ENCODE data around the gene DAB1. TPM values are rescaled to one million over a fixed set of nuclear protein-coding genes. Genes with fewer than 3 reads are reported as not detected.

DAB1 gene
- total and polyA plus RNA-seq, 10 of the 15 experiments (the other 5 are each of a cell fraction or from before 2014, with no cell fraction given), result 0.02 to 0.10 (median 0.03) TPM; not detected in 5

DNA sequence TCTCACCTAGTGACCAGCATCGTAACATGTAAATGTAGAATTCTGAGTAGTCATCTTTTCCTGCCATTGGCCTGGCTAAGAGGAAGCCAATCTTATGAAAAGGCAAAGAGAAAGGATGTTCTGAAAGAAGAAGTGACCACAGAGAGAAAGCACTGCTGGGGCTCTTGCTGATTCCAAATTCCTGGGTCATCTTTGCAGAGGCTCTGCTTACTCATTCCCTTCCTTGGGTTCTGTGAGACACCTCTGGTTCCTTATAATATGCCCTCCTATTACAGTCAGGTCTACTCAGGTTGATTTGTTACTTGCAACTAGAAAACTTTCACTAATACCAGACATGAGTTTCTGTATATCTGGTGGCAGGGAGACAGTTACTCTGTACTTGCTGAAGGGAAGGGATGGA lies 259.3 kb downstream of the DAB1 start (continued):
- TF ChIP-seq PAX8 (IDR thresholded peaks at IDR 0.05), result no peak
- TF ChIP-seq EZH2 (IDR thresholded peaks at IDR 0.05; ENCODE audit: borderline replicate concordance, control insufficient read depth, low read depth, low read length), result no peak
- no peak for TF ChIP-seq TCF3 (IDR thresholded peaks at IDR 0.05; ENCODE audit: borderline replicate concordance, insufficient read depth, low read depth, low read length)
- no peak for TF ChIP-seq ASH2L (IDR thresholded peaks at IDR 0.05; ENCODE audit: borderline replicate concordance, low read depth)
- no peak for TF ChIP-seq ZBTB33 (IDR thresholded peaks at IDR 0.05)
- no peak for TF ChIP-seq CTCF (IDR thresholded peaks at IDR 0.05 in 2 of 3, conservative IDR thresholded peaks at IDR 0.05 in 1 of 3; ENCODE audit: control insufficient read depth in 2 of 3, extremely low read depth in 1 of 3, insufficient read depth in 1 of 3, low read depth in 3 of 3, low read length in 3 of 3)
- no peak for TF ChIP-seq SMAD1 (IDR thresholded peaks at IDR 0.05; ENCODE audit: low read depth, partially characterized antibody)
- TF ChIP-seq, protein P1, sequence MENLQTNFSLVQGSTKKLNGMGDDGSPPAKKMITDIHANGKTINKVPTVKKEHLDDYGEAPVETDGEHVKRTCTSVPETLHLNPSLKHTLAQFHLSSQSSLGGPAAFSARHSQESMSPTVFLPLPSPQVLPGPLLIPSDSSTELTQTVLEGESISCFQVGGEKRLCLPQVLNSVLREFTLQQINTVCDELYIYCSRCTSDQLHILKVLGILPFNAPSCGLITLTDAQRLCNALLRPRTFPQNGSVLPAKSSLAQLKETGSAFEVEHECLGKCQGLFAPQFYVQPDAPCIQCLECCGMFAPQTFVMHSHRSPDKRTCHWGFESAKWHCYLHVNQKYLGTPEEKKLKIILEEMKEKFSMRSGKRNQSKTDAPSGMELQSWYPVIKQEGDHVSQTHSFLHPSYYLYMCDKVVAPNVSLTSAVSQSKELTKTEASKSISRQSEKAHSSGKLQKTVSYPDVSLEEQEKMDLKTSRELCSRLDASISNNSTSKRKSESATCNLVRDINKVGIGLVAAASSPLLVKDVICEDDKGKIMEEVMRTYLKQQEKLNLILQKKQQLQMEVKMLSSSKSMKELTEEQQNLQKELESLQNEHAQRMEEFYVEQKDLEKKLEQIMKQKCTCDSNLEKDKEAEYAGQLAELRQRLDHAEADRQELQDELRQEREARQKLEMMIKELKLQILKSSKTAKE (IDR thresholded peaks at IDR 0.05; ENCODE audit: low read depth, poor library complexity, severe bottlenecking), result no peak
- no peak for TF ChIP-seq BACH1 (IDR thresholded peaks at IDR 0.05; ENCODE audit: borderline replicate concordance)
- no peak for TF ChIP-seq BMI1 (IDR thresholded peaks at IDR 0.05; ENCODE audit: borderline replicate concordance)
- no peak for TF ChIP-seq YY1 (IDR thresholded peaks at IDR 0.05; ENCODE audit: low read depth, low read length)
- TF ChIP-seq SREBF2 (IDR thresholded peaks at IDR 0.05; ENCODE audit: low read length), result no peak
- TF ChIP-seq PRDM15 (CRISPR knock-in tag; IDR thresholded peaks at IDR 0.05), result no peak
